ENCODE data around the gene ABHD17C.

Gene ABHD17C

DNA sequence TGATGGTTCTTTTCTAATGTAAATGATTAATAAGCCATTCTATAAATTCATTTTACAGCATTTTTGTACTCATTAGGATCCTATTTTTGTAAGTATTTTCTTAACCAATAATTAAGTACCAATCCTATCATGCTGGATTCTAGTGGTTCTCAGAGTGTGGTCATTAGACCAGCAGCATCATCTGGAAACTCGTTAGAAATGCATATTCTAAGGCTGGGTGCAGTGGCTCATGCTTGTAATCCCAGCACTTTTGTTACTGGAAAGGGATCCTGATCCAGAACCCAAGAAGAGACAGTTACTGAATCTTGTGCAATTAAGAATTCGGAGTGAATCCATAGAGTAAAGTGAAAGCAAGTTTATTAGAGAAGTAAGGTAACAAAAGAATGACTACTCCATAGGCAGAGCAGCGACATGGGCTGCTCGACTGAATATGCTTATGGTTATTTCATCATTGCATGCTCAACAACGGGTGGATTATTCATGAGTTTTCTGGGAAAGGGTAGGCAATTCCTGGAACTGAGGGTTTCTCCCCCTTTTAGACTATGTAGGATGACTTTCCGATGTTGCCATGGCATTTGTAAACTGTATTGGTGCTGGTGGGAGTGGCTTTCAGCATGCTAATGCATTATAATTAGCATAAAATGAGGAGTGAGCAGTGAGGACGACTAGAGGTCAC, 74.2 kb downstream of the ABHD17C start:
- no peak for DNase-seq

DNA sequence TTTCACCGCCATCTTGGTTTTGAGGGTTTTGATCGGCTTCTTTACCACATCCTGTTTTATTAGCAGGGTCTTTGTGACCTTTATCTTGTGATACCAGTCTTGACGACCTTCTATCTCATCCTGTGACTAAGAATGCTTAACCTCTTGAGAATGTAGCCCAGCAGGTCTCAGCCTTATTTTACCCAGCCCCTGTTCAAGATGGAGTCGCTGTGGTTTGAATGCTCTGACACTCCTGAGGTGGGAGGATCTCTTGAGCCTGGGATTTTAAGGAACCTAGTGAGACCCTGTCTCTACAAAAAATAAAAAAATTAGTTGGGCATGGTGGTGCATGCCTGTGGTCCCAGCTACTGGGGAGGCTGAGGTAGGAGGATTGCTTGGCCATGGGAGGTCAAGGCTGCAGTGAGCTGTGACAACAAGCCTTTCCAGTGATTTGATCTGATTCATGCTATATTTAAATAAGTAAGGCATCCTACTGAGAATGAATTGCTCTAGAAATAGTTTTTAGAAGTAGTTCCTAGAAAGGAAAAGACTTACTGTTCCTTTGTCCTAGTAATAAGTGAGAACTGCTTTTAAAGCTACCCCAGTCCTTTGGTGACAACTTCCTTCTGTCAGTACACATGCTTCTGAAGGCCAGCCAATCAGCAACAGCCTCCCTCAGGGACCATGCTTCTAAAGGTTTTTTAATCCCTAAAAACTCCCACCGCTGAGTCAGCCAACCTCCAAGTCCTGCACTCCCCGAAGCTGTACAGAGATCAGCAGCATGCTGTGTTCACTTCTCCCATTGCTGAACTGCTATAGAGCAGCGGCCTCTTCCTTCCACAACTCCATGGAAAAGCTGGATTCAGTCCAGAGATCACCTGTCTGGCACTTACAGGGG, 75.0 kb downstream of the ABHD17C start:
- no peak for DNase-seq

DNA sequence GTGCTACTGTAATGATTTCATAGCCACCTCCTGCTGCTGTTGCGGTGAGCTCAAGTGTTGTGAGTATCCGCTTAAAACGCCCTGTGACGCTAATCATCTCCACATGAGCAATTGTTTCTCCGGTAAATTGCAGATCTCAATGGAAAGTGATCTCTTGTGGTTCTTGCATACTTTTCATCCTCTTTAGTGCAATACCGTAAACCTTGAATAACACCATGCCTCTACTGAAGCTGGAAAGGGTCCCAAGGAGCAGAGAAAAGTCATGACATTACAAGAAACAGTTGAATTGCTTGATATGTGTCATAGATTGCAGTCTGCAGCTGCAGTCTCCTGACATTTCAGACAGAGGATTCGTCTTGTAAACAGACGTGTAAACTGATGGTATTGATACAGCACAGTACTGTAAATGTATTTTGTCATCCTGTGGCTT, 78.0 kb downstream of the ABHD17C start:
- DNase-seq = no peak

DNA sequence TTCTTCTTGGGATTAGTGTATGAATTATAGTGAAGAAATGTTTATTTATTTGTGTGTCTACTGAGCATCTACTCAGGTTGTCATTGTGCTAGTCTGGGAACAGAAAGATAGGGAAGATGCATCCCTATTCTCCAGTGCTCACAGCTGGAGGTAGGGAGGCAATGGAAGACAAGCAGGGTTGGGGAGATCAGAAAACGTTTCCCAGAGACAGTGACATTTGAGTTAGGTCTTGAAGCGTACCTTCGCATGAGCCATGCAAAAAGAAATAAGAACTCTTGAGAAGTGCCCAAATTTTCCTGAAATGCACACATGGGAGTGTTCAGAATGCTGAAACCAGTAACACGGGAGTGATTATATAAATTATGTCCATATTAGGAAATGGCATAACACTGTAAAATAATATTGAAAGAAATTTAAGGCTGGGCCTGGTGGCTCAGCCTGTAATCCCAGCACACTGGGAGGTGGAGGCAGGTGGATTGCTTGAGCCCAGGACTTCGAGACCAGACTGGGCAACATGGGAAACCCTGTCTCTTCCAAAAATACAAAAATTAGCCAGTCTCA, 78.8 kb downstream of the ABHD17C start:
- DNase-seq = no peak

DNA sequence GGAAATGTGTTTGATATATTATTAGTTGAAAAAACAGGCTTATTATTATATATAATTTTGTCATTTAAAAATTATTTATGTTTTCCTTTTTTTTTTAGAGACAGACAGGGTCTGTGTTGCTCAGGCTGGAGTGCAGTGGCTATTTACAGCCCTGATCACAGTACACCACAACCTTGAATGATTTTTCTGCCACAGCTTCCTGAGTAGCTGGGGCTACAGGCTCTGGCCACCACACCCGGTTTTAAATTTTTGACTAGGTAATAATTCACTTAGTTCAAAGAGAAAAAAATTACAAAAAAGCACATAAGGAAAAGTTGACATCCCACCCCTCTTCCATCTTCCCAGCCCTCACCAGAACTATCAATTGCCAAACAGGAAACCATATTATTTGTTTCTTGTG, 79.4 kb downstream of the ABHD17C start:
- no peak for DNase-seq

DNA sequence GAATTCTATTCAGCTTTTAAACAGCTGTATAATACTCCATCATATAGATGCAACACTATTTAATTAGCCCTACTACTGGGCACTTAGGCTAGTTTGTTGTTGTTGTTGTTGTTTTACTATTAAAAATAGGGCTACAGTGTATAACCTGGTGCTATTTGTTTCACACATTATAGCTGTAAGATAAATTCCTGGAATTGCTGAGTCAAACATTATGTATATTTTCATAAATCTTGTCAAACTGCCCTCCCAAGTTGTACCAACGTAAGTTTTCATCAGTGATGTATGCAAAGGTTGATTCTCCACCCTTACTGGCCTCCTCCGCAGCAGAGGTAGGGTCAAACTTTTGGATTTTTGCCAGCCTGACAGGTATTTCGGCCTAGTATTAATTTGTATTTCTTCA, 80.2 kb downstream of the ABHD17C start:
- no peak for DNase-seq

DNA sequence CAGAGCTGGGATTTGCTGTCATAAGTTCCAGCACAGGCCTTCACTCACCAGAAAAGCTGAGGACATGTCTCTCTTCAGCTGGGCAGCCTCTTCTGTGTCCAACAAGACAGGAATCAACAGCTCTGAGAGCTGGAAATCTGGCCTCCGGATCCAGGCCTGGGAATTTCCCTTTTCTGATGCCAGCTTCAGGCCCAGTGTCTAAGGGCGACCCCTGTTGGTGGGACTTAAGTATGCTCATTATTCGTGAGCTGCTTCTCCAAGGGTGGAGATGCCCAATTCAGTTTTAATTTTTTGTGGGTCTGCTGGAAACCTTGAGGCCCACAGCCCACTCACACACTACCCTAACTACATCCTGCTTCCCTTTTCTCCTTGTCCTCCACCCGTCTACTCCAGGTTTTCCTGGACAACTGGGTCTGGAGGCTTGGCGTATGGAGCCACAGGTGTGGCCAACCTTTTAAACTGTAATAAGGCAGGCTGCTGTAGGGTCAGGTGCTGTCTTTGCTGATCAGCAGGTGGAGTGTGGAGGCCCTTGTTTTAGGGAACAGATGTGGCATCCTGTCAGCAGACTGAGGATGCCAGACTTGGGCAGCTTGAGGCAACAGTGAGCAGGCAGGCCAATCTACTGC, 81.4 kb downstream of the ABHD17C start:
- peak; percentile 51 for DNase-seq

DNA sequence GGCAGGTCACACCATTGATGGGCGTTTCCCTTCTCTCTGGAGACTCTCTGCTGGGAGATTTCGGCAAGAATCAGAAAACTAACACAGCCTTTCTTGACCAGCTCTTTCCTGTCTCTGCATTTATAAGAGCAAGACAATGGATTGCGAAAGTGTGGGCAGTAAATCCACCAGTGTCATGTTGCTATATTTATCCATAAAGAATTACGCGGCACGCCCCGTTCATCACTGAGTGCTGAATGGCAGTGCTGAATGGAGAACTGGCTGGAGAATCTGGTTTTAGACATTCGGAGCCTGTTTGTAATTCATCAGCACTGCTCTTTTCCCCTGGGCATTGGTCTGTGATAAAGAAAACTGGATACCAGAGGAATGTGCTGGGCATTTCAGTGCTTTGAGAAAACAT, 82.0 kb downstream of the ABHD17C start:
- no peak for DNase-seq

DNA sequence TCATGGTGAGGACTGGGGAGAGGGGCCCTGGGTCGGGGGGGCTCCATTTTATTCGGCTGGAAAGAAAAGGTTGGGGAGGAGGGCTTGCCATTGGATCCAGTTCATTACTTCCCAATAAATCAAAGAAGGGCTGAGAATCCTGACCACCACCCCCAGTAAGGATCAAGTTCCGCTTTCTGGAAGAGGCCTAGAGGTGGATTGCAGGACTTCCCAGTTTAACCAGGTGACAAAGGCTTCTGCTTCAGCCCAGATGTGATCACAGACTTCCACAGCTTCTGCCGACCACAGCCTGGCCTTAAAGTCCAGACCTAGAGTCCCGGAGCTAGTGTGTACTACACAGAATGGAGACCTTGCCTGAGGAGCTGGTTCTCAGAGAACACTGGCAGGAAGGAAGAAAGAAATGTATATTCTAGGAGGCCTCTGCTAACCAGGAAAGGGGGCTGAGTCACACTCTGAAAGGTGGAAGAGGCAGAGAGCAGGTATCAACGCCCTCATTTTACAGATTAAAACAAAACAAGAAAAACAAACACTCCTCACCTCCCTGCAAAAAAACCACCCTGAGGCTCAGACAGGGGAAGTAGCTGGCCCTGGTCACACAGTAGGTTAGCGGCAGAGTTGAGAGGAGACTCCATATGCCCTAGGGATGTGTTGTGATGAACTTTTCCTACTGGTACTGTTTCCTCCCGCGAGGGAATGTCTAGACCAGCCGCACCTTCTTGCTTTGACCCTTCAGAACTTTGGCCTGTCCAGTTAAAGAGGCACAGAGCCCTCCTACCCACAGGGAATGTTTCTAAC, 82.9 kb downstream of the ABHD17C start:
- DNase-seq = no peak

DNA sequence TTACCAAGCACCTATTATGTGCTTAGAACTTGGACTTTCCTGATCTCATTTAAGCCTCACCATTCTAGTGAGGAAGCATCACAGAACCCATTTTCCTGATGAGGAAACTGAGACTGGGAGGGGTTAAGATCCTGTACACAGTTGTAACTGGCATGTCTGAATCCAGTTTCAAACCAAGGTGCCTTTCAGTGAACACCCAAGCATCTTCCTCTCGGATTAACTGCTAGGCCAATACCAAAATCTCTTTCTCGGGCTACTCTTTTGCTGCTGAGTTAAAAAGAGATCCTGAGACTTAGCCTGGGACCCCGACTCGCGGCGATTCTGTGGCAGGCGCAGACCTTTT, 83.5 kb downstream of the ABHD17C start:
- DNase-seq = no peak

DNA sequence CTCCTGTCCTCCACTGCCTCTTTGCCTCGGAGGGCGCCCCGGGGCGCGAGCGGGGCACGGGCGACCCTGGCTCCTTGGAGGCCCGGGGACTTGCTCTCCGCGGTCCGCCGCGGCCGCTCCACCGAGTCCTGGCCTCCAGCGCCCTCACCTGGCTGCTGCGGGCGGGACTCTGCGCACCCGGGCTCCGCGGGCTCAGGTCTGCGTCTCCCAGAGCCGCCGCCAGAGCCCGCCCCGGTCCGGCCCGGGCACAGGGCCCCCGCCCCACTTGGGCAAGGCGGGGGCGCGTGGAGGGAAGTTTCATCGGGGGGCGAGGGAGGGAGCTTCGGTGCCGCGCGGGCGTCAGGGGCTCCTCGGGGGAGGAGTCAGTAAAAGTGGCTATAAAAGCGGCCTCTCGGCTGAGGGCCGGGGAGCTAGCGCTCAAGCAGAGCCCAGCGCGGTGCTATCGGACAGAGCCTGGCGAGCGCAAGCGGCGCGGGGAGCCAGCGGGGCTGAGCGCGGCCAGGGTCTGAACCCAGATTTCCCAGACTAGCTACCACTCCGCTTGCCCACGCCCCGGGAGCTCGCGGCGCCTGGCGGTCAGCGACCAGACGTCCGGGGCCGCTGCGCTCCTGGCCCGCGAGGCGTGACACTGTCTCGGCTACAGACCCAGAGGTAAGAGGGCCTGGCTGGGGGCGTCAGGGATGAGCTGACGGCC, 84.0 kb downstream of the ABHD17C start, which contains the start of gene CEMIP:
Gene CEMIP, plus strand, starts transcription at position 407 of the 694 bp plus-strand sequence. CDS start 94,510 bp downstream, outside the sequence.
- peak; percentile 14 for DNase-seq

DNA sequence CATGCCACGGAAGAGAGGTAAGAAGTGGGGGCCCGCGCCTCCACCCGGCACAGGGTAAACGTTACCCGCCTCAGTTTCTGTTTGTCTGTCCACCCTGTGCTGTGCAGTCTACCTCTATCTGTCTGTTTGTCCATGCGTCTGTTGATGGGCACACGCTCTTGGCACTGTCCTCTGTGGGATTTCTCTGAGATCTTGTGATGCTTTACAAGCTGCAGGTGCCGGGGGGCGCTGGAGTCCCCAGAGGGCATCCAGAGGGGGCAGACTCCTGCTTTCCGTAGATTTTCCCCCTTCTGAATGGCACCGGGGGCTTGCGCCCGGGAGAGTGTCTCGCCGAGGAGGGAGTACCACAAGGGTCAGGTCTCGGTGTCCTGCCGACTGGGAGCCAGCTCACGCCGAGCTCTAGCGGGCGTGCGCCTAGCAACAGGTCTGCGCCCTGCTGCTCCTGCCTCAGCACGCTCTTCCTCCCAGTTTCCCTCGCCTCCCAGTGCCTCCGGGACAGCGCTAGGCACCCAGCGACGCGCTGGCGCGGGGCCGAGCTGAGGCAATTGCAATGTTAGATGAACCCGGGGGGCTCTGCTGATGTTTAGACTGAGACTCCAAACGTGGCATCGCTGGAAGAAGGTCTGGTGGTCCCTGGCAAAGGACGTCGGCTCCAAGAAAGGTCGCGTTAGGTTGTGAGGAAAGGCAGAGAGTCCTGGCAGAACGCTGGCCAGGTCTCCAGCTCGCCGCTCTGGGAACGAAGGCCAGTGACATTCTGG, 84.7 kb downstream of the ABHD17C start:
- no peak for DNase-seq

DNA sequence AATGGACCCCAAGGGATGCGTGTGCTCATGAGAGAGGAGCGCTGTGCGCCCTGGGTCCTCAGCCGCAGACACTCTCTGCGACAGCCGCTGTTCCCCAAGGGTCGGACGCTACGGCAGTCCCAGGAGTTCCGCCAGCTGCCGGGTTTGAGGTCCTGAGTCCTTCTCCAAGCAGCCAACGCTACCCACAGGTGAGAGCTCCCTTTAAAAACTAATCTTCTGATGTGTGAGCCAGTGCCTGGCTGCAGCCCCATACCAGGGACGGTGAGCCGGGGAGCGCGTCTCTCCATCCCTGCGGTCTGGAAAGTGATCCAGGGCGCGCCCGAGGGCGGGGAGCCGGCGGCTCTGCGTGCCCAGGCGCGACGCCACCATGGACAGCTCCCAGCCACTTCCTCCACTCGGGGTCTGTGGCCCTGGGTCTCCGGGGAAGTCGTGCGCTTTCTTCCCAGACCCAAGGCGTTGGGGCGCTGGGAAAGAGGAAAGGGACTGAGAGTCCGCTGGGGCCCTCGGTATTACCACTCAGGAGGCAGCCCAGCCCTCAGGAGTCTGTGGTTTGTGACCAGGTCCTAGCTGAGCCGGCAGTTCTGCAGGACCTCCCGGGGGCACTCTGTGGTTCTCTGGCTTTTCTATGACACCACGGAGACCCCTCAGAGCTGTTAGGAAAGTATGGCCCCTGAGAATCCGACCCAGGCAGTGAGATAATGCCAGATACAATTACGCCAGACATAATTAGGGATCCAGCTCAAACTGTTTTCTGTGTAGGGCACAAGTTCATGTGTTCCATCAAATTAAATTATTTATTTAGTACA, 85.5 kb downstream of the ABHD17C start:
- DNase-seq = no peak

DNA sequence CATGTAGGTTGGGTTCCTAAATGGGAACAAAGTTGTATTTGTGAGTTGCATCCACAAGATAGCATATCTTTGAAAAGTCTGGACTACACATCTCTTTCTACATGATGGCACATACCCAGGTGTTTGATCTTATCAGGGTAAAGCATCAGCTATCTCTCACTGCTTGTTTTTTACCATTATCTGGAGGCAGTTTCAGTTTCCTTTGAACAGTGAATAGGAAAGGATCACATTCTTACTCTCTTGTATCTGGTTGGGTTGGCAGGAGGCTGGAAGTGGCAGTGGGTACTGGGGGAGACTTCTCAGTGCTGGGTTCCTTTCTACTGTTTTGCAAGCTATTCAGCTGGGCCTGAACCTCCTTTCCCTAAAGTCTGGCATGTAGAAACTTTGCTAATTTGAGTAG, 88.2 kb downstream of the ABHD17C start:
- DNase-seq = no peak

DNA sequence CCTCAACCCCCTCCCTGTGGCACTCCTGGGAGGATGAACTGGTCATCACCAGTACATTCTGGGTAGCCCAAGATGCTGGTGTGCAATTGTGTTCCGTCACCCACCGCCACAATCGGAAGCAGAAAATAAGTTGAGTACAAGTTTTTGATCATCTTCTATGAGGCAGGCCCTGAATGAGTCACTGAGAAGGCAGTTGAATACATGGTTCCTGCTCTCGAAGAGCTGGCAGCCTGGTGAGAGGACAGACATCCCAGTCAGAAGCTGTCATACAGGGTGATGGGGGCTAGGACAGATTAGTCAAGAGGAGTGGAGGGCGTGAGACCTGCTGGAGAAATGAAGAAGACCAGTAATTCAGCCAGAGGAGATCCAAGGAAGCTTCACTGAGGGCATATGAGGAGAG, 90.2 kb downstream of the ABHD17C start:
- DNase-seq = no peak

DNA sequence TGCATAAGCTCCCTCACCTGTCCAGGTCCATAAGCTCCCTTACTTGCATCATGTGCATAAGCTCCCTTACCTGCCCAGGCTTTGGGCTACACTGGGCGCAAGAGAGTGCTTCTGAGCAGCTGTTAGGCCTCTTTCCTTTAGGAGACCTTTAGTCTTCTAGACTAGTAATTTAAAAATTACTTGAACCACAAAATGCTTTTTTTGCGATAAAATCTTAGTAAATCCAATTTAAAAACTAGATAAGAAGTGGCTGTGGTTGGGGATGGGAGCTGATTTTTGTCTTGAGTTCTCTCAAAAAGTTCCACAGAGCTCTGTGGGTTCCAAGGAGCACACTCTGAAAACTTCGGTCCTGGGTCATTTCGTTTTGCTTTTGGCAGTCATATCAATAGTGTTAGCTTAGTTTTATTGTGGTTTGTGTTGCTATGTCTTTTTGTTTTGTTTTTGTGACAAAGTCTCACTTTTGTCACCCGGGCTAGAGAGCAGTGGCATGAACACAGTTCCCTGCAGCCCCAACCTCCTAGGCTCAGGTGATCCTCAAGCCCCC, 90.8 kb downstream of the ABHD17C start:
- no peak for DNase-seq

DNA sequence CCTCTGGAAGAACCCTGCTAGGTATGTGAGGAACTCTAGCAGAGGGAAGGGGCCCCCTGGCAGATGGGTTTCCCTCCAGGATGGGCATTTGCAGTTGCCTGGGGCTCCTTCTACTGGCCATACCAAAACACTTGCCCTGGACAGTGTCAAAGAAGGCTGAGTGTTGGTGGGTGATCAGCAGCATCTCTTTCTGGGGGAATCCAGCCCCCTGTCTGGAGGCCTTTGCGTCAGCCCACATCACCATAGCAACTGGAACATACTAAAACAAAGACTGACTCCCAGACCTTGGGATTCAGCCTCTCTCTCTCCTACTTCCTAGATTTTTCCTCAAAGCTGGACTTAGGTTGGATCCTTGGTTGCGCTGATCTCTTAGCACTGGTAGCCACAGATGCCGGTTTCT, 92.2 kb downstream of the ABHD17C start:
- no peak for DNase-seq

DNA sequence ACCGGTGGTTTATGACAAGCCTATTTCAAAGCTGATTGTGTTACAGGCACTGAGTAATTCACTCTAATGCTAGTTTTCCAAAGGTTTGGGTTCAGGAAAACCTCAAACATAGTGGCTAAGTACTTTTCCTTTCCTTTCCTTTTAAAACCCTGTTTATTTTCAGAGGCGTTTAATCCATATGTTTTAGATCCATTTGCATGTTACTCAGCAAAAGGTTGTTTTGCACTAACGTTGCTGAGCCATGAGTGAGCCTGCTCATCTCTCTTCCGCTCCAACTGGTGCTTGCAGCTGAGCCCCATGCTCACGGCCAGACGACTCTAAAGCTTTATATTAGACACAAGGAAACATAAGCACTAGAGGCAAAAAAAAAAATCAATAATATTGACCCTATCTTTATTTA, 93.4 kb downstream of the ABHD17C start:
- no peak for DNase-seq

DNA sequence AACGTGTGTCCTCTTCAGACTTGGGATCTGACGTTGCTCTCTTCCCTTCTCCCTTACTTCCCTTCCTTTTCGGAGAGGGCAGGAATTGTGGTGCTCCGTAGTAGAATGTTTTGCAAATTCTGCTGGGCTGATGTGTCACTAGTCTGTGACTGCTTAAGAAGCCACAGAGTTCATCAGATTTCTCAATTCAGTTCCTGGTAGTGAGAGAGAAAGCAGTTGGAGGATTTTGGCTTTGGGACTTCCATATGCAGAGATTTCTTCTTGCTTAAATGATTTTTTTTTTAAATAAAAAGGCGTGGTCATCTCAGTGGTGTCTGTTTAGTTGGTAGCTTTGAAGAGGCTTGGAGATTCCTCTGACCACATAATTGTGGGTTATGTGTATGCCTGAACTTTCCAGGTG, 94.2 kb downstream of the ABHD17C start:
- DNase-seq = no peak

DNA sequence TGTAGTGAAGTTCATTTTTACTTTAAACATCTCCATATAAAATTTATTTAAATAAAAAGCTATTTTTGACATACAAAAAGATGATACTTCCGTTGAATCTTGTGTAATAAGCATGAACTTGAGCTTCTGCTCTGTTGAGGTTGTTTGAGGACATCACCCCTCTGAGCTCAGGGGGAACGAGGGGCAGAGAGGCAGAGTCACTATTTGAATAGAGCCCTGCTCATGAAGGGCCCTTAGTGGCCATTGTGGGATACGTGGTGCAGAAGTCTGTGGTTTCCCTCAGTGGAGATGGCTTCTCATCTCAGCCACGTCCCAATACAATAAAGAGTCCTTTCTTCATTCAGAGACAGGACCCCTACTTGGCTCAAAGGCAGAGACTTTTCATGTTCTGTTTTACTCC, 94.7 kb downstream of the ABHD17C start:
- no peak for DNase-seq

Measured in activated CD4-positive, alpha-beta T cell treated with anti-CD3 and anti-CD28 coated beads, Interleukin-2, amount 50 U/mL, for 1 hour (primary cell).